ENCODE measurements around the gene MYO1D. TPM values are rescaled to one million over a fixed set of nuclear protein-coding genes. Genes with fewer than 3 reads are reported as not detected.

Gene MYO1D
- total and polyA plus RNA-seq, 4 donors, result 4.5 to 22.9 (median 13.3) TPM

DNA sequence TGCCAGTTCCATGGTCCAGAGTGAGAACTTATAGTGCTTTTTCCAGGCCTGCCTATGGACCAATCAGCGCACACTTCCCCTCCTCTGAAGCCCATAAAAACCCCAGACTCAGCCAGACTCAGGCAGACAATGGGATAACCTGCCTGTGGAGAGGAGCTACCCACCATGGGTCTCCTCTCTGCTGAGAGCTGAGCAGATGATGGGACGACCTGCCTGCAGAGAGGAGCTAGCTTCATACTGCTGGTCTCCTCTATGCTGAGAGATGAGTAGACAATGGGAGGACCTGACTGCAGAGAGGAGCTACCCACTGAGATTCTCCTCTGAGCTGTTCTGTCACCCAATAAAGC is 144.7 kb downstream of the MYO1D start:
- no peak overlapping the region for H3K27ac ChIP-seq (ENCODE audit: low read depth in 1 of 2, low read length in 2 of 2)
- TF ChIP-seq, protein P1, sequence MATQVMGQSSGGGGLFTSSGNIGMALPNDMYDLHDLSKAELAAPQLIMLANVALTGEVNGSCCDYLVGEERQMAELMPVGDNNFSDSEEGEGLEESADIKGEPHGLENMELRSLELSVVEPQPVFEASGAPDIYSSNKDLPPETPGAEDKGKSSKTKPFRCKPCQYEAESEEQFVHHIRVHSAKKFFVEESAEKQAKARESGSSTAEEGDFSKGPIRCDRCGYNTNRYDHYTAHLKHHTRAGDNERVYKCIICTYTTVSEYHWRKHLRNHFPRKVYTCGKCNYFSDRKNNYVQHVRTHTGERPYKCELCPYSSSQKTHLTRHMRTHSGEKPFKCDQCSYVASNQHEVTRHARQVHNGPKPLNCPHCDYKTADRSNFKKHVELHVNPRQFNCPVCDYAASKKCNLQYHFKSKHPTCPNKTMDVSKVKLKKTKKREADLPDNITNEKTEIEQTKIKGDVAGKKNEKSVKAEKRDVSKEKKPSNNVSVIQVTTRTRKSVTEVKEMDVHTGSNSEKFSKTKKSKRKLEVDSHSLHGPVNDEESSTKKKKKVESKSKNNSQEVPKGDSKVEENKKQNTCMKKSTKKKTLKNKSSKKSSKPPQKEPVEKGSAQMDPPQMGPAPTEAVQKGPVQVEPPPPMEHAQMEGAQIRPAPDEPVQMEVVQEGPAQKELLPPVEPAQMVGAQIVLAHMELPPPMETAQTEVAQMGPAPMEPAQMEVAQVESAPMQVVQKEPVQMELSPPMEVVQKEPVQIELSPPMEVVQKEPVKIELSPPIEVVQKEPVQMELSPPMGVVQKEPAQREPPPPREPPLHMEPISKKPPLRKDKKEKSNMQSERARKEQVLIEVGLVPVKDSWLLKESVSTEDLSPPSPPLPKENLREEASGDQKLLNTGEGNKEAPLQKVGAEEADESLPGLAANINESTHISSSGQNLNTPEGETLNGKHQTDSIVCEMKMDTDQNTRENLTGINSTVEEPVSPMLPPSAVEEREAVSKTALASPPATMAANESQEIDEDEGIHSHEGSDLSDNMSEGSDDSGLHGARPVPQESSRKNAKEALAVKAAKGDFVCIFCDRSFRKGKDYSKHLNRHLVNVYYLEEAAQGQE (IDR thresholded peaks at IDR 0.05), result no peak
- TF ChIP-seq HNF4G (IDR thresholded peaks at IDR 0.05) (no peak), FOXA2 (IDR thresholded peaks at IDR 0.05) (no peak), FOXA1 (IDR thresholded peaks at IDR 0.05) (no peak), HNF4A (conservative IDR thresholded peaks at IDR 0.05) (no peak), GABPA (IDR thresholded peaks at IDR 0.05 in 1 of 2, conservative IDR thresholded peaks at IDR 0.05 in 1 of 2) (no peak), RXRA (IDR thresholded peaks at IDR 0.05) (no peak), EGR1 (IDR thresholded peaks at IDR 0.05; ENCODE audit: low read depth in 2 of 2) (no peak), NR2F2 (IDR thresholded peaks at IDR 0.05) (no peak), JUND (IDR thresholded peaks at IDR 0.05) (no peak), TAF1 (conservative IDR thresholded peaks at IDR 0.05) (no peak), SP1 (IDR thresholded peaks at IDR 0.05) (no peak)
- TF ChIP-seq, protein P2, sequence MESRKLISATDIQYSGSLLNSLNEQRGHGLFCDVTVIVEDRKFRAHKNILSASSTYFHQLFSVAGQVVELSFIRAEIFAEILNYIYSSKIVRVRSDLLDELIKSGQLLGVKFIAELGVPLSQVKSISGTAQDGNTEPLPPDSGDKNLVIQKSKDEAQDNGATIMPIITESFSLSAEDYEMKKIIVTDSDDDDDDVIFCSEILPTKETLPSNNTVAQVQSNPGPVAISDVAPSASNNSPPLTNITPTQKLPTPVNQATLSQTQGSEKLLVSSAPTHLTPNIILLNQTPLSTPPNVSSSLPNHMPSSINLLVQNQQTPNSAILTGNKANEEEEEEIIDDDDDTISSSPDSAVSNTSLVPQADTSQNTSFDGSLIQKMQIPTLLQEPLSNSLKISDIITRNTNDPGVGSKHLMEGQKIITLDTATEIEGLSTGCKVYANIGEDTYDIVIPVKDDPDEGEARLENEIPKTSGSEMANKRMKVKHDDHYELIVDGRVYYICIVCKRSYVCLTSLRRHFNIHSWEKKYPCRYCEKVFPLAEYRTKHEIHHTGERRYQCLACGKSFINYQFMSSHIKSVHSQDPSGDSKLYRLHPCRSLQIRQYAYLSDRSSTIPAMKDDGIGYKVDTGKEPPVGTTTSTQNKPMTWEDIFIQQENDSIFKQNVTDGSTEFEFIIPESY (IDR thresholded peaks at IDR 0.05), result no peak
- TF ChIP-seq, protein P3, sequence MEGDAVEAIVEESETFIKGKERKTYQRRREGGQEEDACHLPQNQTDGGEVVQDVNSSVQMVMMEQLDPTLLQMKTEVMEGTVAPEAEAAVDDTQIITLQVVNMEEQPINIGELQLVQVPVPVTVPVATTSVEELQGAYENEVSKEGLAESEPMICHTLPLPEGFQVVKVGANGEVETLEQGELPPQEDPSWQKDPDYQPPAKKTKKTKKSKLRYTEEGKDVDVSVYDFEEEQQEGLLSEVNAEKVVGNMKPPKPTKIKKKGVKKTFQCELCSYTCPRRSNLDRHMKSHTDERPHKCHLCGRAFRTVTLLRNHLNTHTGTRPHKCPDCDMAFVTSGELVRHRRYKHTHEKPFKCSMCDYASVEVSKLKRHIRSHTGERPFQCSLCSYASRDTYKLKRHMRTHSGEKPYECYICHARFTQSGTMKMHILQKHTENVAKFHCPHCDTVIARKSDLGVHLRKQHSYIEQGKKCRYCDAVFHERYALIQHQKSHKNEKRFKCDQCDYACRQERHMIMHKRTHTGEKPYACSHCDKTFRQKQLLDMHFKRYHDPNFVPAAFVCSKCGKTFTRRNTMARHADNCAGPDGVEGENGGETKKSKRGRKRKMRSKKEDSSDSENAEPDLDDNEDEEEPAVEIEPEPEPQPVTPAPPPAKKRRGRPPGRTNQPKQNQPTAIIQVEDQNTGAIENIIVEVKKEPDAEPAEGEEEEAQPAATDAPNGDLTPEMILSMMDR (IDR thresholded peaks at IDR 0.05; ENCODE audit: low read depth, low read length, missing input control), result no peak
- TF ChIP-seq, protein P4, sequence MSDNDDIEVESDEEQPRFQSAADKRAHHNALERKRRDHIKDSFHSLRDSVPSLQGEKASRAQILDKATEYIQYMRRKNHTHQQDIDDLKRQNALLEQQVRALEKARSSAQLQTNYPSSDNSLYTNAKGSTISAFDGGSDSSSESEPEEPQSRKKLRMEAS (IDR thresholded peaks at IDR 0.05), result no peak
- TF ChIP-seq, protein P5, sequence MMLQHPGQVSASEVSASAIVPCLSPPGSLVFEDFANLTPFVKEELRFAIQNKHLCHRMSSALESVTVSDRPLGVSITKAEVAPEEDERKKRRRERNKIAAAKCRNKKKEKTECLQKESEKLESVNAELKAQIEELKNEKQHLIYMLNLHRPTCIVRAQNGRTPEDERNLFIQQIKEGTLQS (IDR thresholded peaks at IDR 0.05), result no peak
- WGBS, result 96% methylated on average over 2 of the region's 2 CpGs
- no peaks in the 10 kb centered on the region for H3K27me3 ChIP-seq (ENCODE audit: control insufficient read depth in 4 of 4, insufficient read depth in 4 of 4, low read length in 3 of 4)
- peaks cover 0 to 4% (median 2%) of the 10 kb centered on the region in 4 donors for H3K9me3 ChIP-seq (ENCODE audit: control insufficient read depth in 4 of 4, low read length in 3 of 4)
- no peak overlapping the region for H3K4me3 ChIP-seq (ENCODE audit: low read depth in 1 of 3, low read length in 3 of 3)
- H3K9ac ChIP-seq (ENCODE audit: low read depth in 1 of 2, low read length in 2 of 2), result no peak overlapping the region
- peaks cover 0 to 8% (median under 1%) of the 10 kb centered on the region in 4 donors for H3K36me3 ChIP-seq (ENCODE audit: control insufficient read depth in 4 of 4, insufficient read depth in 3 of 4, low read depth in 1 of 4, low read length in 3 of 4)
- no peak for DNase-seq (ENCODE audit: low spot score)
- H3K4me1 ChIP-seq (ENCODE audit: control insufficient read depth in 4 of 4, insufficient read depth in 4 of 4, low read length in 3 of 4), result no peaks in the 10 kb centered on the region

Data from liver (tissue), 9 donors.